Superior temporal gyrus (tissue), 1 donor: ENCODE data around the gene DNAH7.
A peak's percentile ranks its signal among the peaks of the same experiment; 100 is the strongest.

Experiments
- DNase-seq: peaks from one replicate; pipeline ENCODE4 v3.0.0-alpha.2; 2016; ENCODE audit errors: extremely low spot score

DNAH7 gene

GRCh38 chr2:196077821-196078220 lies 9.2 kb upstream of the DNAH7 start:
- no peak for DNase-seq

GRCh38 chr2:196076778-196077568 lies 8.3 kb upstream of the DNAH7 start:
- DNase-seq: no peak

GRCh38 chr2:196075196-196075595 lies 6.6 kb upstream of the DNAH7 start:
- DNase-seq: no peak

GRCh38 chr2:196074631-196075030 lies 6.0 kb upstream of the DNAH7 start:
- no peak for DNase-seq

GRCh38 chr2:196073521-196073920 lies 4.9 kb upstream of the DNAH7 start:
- DNase-seq: no peak

GRCh38 chr2:196067088-196067382 lies 1.6 kb downstream of the DNAH7 start:
- no peak for DNase-seq

- peak; percentile 79 for DNase-seq
These were observed 2.1 kb downstream of the DNAH7 start for GRCh38 chr2:196066291-196067087.

GRCh38 chr2:196063773-196064172 lies 4.9 kb downstream of the DNAH7 start:
- DNase-seq: no peak

- no peak for DNase-seq
These were observed 9.1 kb downstream of the DNAH7 start for GRCh38 chr2:196059491-196059960.

GRCh38 chr2:196054631-196055030 lies 14.0 kb downstream of the DNAH7 start:
- no peak for DNase-seq

- no peak for DNase-seq
These were observed 22.3 kb downstream of the DNAH7 start for GRCh38 chr2:196046123-196046917.

GRCh38 chr2:196041786-196042185 lies 26.9 kb downstream of the DNAH7 start:
- no peak for DNase-seq

- DNase-seq: no peak
These were observed 28.4 kb downstream of the DNAH7 start for GRCh38 chr2:196040218-196040617.

- no peak for DNase-seq
These were observed 32.2 kb downstream of the DNAH7 start for GRCh38 chr2:196036442-196036841.

GRCh38 chr2:196018037-196018436 lies 50.6 kb downstream of the DNAH7 start:
- DNase-seq: no peak

GRCh38 chr2:196012314-196012713 lies 56.3 kb downstream of the DNAH7 start:
- no peak for DNase-seq

- DNase-seq: no peak
These were observed 68.1 kb downstream of the DNAH7 start for GRCh38 chr2:196000551-196000950.

- no peak for DNase-seq
These were observed 70.6 kb downstream of the DNAH7 start for GRCh38 chr2:195998070-195998469.

- no peak for DNase-seq
These were observed 73.1 kb downstream of the DNAH7 start for GRCh38 chr2:195995499-195995898.

- DNase-seq: no peak
These were observed 75.0 kb downstream of the DNAH7 start for GRCh38 chr2:195993623-195994022.

- peak; percentile 10 for DNase-seq
These were observed 82.9 kb downstream of the DNAH7 start for GRCh38 chr2:195985741-195986140.
